Dedifferentiated amniotic fluid mesenchymal stem cell (primary cell): ENCODE data around the gene A4GNT.
"Not testable (repeated sequence)": the region's sequence is repeated elsewhere in the genome, so short reads cannot be mapped to it uniquely, and the experiment has no call there.

ENCODE experiments used
- DNase-seq: peaks from one replicate; pipeline ENCODE4 v3.0.0-alpha.2; 2016; ENCODE audit errors: extremely low spot score

Gene A4GNT

GRCh38 chr3:138118612-138119422, 13.4 kb downstream of the A4GNT start:
- DNase-seq: peak; percentile 59

- DNase-seq: peak; percentile 44
Measured at GRCh38 chr3:138114988-138115971, 16.9 kb downstream of the A4GNT start, which contains the start of gene DZIP1L. Gene DZIP1L (minus strand): TSS chr3:138115608. CDS start chr3:138103971, 11,637 bp downstream.

GRCh38 chr3:138114431-138114918, 17.7 kb downstream of the A4GNT start:
- no peak for DNase-seq

DNA sequence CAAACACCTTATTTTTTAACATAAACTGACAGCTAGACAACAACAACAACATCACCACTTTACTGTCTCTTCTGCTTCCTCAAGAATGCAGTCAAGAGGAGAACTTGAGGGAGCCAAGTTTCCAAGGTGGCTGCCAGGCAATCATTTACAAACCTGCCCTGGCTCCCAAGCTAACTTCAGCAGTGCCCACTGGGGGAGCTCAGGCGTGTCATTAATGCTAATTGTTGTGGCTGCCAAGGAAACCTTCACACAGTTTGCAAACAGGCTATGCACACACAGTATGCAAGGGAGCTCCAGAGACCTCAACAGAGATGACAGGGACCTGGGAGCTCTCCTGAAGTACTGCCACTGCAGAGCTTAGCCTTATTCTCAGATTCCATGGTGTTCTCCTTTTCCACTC, 18.9 kb downstream of the A4GNT start:
- DNase-seq: no peak

DNA sequence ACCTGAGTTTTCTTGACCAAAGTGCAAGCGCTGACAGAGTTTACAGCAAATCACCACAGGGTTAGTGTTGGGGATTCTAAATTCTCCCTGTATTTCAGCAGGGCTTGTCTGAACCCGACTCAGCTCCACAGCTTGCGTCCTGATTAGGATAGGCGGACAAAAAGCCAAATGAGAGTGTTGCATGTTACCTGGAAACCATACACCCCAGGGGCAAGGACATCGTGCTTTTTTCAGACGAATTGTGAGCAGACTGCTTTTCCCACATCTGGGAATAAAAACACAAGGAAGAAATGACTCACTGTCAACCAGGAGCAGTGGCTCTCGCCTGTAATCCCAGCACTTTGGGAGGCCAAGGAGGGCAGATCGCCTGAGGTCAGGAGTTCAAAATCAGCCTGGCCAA, 19.8 kb downstream of the A4GNT start:
- no peak for DNase-seq

GRCh38 chr3:138105598-138105997, 26.6 kb downstream of the A4GNT start:
- no peak for DNase-seq

DNA sequence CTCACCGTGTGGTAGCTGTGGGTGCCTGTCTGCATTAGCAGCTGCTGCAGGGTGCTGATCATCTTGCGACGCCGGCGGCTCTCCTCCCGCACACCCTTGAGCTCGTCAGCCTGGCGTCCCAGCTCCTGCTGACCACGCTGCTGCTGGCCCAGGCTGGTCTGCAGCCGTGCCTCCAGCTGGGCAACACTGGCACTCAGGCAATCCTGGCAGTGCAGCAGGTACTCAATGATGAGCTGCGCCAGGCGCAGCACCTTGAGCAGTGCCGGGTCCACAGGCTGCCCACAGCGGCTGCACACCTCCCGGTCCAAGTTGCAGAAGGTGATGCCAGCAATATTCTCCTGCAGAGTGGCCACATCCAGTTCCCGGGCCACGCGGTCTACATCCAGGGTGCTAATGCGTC, 28.7 kb downstream of the A4GNT start:
- DNase-seq: no peak

- not testable (repeated sequence) for DNase-seq
Measured at GRCh38 chr3:138101351-138101940, 30.7 kb downstream of the A4GNT start.

GRCh38 chr3:138099417-138099816, 32.8 kb downstream of the A4GNT start:
- DNase-seq: no peak

GRCh38 chr3:138097192-138098172, 34.7 kb downstream of the A4GNT start:
- no peak for DNase-seq

DNA sequence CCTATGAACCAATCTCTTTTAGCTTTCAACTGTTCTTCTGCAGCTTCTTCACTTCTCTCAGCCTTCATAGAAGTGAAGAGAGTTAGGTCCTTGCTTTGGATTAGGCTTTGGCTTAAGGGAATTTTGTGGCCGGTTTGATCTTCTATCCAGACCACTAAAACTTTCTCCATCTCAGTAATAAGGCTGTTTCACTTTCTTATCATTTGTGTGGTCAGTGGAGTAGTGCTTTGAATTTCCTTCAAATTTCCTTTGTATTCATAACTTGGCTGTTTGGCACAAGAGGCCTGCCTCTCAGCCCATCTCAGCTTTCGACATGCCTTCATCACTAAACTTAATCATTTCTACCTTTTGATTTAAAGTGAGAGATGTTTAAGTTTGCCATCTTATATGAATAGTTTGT, 38.5 kb downstream of the A4GNT start:
- no peak for DNase-seq

- DNase-seq: no peak
Measured at GRCh38 chr3:138092023-138092422, 40.2 kb downstream of the A4GNT start.

GRCh38 chr3:138089091-138089490, 43.1 kb downstream of the A4GNT start:
- DNase-seq: peak; percentile 73

- DNase-seq: not testable (repeated sequence)
Measured at GRCh38 chr3:138085745-138086144, 46.4 kb downstream of the A4GNT start.

DNA sequence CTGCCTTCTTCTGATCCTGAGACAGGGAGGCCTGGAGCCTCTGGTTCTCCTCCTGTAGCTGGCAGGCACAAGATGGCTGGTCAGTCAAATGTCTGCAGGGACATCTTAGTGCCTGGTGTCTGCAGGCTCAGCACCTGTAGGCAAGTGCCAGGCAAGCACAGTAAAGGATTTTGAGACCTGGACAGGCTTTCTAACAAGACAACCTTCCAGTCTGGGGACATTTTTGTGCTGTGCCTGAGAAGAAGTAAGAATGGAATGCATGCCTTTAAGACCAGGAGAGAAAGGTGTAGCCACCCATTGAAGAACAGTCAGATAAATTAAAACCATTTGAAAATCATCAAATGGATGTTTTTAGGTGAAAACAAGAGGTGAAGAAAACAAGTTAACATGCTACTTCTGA, 48.0 kb downstream of the A4GNT start:
- no peak for DNase-seq

- no peak for DNase-seq
Measured at GRCh38 chr3:138082992-138083386, 49.2 kb downstream of the A4GNT start.

GRCh38 chr3:138082085-138082991, 49.9 kb downstream of the A4GNT start:
- DNase-seq: no peak

- DNase-seq: no peak
Measured at GRCh38 chr3:138081371-138082084, 50.7 kb downstream of the A4GNT start.

- DNase-seq: no peak
Measured at GRCh38 chr3:138079901-138080300, 52.3 kb downstream of the A4GNT start.
